NOMO-1 (cell line): ENCODE measurements around the gene ANAPC7.
"Not testable (repeated sequence)": the region's sequence is repeated elsewhere in the genome, so short reads cannot be mapped to it uniquely, and the experiment has no call there.

Source experiments
- DNase-seq, 2 experiments: peaks; one replicate each; lab custom pipeline; 2025; ENCODE audit not compliant: unreplicated experiment in 2 of 2; lab: John Stamatoyannopoulos, UW

Gene ANAPC7

GRCh38 chr12:110349096-110349495, 54.4 kb downstream of the ANAPC7 start:
- no peak for DNase-seq

DNA sequence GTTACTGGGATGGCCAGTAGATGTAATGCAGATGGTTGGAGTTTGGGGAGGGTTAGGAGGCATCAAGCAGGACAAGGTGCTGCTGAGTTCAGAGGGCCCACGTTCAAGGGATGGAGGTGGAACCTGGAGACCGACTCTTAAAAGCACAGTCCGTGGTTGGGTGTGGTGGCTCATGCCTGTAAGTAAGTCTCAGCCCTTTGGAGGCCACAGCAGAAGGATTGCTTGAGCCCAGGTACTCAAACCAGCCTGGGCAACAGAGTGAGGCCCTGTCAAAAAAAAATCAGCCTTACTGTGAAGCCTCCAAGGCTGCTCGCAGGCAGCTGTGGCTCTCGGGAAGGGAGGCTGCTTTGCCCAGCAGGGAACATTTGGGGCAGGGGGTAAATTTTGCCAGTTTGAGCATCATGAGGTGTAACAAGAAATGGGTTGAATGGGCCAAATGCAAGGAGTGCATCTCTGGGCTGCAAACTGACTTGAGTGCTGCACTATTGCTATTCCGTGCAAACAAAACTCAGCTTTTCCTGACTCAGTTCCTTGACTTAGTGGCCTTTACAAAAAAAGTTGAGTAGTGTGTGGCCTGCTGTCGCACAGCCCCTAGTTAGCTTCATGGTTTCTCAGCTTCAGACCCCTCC, 55.0 kb downstream of the ANAPC7 start:
- DNase-seq, result no peak

DNA sequence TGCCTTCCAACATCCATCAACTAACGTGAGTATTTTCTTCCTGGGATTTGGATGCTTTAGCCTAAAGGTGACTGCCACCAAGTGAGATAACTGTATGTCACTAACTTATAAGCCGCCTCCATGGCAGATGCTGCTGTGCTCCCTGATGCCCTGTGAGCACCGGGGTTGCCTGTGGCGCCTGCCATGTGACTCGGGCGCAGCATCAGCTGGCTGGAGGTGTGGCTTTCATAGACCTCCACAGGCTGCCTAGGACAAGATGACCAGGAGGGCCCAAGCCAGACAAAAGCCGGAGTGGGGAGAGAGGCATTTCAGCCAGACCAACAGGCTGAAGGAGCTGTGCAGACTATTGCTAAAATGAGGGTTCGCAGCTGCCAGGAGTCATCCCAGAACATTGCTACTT, 55.7 kb downstream of the ANAPC7 start:
- no peak for DNase-seq

DNA sequence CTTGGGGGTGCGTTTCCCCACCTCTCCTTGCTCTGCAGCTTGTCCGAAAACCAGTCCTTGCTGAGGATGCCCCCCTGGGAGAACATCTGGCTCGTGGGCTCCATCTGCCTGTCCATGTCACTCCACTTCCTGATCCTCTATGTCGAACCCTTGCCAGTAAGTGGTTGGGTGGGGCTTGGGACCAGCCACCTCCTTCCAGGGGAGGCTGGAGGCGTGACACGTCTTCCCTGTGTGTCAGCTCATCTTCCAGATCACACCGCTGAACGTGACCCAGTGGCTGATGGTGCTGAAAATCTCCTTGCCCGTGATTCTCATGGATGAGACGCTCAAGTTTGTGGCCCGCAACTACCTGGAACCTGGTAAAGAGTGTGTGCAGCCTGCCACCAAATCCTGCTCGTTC, 57.5 kb downstream of the ANAPC7 start:
- DNase-seq, result no peak

GRCh38 chr12:110345176-110345661, 58.3 kb downstream of the ANAPC7 start:
- DNase-seq, result no peak

DNA sequence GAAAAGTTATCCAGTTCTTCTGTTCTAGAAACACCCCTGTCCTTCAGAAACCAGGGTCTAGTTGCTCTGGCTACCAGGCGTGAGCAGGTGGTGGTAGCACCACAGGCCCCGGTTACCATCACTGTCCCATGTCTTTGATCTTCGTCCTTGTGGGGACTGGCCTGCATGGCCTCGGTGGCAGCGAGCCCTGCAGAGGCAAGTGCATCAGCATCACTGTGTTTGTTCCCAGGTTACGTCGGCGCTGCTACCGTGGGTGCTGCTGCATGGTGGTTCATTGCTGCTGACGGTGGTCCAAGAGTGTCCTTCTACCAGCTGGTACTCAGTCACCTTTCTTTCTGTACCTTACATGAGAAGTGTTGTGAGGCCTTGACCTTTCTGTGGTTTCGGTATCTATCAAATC, 58.9 kb downstream of the ANAPC7 start:
- no peak for DNase-seq

DNA sequence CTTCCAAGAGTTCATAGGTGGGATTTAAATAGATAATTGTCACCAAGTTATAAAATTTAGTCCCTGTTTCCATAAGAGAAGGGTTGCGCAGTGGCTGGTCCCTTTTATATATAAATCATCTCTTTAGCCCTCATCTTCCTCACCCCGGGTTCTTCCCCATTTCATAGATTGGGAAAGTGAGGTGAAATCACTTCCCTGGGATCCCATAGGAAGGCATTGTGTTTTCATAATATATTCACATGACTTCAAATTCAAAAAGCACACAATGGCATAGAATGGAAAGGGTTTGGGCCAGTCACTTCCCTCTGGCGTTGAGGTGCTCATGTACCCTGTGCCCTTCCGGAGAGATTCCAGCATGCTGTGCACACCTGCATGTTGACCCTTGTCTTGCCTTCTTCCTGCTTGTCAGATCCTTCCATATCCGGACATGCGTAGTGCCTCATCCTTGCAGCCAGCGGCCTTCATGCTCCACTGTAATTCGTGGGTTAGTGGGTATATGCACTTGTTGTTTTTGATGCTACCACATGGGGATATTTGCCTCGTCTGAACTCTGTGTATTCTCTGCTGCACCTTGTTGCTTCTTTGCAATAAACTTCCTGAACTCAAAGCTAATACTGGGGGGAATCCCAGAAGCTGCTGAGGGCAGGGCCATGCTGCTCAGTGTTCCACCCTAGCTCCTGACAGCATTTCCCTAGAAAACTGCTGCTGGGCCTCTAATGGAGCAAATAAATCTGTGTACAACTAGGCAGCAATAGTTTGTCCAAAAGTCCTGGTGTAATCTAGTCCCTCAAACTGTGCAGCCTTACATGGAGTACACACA, 59.6 kb downstream of the ANAPC7 start:
- no peak for DNase-seq

DNA sequence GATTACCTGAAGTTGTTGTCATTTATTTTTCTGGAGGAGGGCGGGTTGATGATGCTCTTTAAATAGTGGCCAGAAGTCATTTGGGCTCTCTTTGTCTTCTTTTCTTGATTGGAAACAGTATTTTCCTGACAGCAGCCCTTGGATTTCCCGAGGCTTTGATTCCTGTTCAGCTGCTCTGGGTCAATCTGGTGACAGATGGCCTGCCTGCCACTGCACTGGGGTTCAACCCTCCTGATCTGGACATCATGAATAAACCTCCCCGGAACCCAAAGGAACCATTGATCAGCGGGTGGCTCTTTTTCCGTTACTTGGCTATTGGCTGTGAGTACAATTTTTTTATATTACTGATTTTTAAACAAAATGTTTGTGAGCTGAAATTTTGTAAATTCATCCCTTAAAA, 60.4 kb downstream of the ANAPC7 start:
- no peak for DNase-seq

DNA sequence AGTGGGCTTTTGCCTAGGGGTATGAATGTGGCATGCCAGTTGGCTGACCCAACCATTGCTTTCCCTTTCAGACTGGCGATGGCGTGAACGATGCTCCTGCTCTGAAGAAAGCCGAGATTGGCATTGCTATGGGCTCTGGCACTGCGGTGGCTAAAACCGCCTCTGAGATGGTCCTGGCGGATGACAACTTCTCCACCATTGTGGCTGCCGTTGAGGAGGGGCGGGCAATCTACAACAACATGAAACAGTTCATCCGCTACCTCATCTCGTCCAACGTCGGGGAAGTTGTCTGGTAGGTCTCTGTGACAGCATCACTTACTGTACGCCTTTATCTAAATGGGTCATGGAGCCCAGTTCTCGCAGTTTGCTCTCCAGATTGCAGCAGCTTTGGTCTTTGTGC, 61.4 kb downstream of the ANAPC7 start:
- no peak for DNase-seq

DNA sequence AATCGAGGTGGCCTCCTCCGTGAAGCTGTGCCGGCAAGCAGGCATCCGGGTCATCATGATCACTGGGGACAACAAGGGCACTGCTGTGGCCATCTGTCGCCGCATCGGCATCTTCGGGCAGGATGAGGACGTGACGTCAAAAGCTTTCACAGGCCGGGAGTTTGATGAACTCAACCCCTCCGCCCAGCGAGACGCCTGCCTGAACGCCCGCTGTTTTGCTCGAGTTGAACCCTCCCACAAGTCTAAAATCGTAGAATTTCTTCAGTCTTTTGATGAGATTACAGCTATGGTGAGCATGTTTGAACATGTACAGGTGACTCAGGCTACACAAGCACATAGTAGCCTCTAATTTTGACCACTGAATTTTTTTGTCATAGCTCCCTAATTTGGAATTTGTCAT, 62.8 kb downstream of the ANAPC7 start:
- DNase-seq, result no peak

- DNase-seq, result not testable (repeated sequence)
These were observed 63.2 kb downstream of the ANAPC7 start for GRCh38 chr12:110340261-110340660.

DNA sequence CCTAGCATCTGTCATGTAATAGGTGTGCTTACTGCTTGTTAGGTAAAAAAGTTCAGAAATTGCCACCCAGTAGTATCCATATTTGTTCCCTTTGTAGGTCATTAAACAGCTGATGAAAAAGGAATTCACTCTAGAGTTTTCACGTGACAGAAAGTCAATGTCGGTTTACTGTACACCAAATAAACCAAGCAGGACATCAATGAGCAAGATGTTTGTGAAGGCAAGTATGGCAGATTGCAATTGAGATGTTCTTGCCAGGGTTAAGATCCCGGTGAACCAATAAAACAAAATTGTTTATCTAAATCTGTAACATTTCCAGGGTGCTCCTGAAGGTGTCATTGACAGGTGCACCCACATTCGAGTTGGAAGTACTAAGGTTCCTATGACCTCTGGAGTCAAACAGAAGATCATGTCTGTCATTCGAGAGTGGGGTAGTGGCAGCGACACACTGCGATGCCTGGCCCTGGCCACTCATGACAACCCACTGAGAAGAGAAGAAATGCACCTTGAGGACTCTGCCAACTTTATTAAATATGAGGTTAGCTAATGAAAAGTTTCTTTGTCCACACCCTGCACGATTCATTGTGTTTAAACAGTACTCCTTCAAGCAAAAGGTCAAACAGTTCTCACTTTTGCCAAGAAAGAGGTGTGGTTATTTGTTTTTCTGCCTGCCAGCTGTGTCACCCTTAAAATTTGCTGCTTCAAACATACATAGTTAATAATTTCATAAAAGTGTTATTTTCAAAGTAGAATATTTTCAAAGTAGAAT, 64.1 kb downstream of the ANAPC7 start:
- DNase-seq, result no peak

DNA sequence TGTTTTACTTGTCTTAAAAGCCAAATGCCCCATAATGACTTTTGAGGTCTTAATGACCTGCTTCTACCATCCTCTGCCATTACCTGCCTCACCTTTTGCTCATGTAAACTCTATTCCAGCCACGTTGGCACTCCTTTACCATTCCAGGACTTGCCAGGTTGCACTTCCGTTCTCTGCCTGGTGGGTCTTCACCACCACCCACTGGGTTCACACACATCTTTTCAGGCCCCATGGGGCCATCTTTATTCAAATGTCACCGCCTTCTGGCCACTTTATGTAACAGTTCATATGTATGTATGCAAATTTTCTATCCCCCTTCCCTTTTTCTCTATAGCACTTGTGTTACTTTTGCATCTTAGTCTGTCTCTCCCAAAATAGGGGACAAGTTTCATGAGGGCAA, 64.8 kb downstream of the ANAPC7 start:
- peak; percentile 7 to 14 for DNase-seq

- no peak for DNase-seq
These were observed 65.4 kb downstream of the ANAPC7 start for GRCh38 chr12:110337912-110338710.

DNA sequence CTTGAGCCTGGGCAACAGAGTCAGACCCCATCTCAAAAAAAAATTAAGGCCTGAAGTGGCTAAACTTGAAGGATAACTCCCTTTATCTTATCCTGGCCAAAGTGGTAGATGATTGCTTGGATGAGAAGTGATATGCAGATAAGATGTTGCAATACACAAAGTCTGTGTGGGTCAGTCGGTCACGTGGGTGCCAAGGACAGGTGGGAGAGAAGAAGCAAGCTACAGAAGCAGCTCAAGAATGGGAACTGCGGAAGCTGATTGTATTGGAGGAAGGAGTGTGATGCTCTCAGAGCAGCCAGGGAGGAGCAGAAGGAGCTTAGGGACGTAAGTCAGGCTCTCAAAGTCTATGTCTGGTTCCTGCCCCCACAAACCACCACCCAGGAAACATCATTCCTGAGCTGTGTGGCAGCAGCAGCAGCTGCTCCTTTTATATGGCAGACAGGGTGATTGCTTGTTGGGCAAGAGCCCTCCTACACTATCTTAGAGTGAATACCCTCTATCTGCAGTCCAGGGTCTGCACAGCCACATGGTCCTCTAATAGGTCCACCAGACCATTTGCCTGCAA, 67.9 kb downstream of the ANAPC7 start:
- no peak for DNase-seq

GRCh38 chr12:110333201-110333600, 70.3 kb downstream of the ANAPC7 start:
- no peak for DNase-seq

DNA sequence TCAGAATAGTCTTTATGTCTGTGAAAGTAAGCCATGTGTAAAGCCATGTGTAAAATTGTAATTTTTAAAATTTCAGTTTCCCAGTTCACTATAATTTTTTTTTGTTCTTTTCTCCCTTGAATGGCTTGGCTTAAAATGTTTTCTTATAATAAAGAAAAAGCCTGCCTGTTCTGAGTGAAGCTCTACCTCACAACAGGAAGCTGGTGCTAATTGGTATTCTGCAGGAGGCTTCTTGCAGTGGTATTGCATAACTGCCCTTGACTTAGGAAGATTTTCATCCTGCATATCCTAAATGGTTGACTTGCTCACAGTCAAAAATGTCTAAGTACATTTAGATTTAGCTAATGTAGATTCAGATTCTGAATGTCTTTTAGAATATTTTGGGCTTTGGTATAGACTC, 73.0 kb downstream of the ANAPC7 start:
- DNase-seq, result peak; percentile 17 to 64

GRCh38 chr12:110330124-110330523, 73.4 kb downstream of the ANAPC7 start:
- DNase-seq, result no peak

DNA sequence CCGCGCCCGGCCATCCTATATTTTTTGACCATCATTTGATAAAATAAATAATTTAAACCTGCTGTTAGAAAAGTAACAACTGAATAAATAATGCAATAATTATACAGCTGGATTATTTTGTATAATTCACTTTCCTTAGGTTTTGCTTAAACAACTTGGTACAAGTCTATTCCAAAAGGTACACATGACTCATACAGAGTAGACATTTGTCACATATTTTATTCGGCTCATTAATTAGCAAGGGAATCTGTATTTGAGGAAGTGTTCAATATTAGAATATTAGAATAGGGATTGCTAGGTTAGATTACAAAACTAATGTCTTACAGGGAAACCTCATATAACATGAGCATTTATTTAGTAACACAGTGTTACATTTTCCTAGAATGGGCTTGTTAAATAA, 73.8 kb downstream of the ANAPC7 start:
- no peak for DNase-seq
